Activated T-helper 1 cell treated with anti-CD3 and anti-CD28 coated beads, Interleukin-12 subunit alpha, Interleukin-12 subunit beta, Interleukin-2, Interleukin-4 antibody, amounts not matched to agents 30 ng/mL and 10 ng/mL and 1 ng/mL, durations not matched to agents 14 hours and 24 hours and 36 hours (primary cell): ENCODE measurements around the gene MCUR1. TPM values are rescaled to one million over a fixed set of nuclear protein-coding genes. Genes with fewer than 3 reads are reported as not detected.

Experiments
- DNase-seq: peaks from one replicate; pipeline ENCODE4 v3.0.0; 2021; ENCODE audit warnings: low spot score
- H3K27ac Mint-ChIP-seq: one replicate; pipeline ENCODE4 v1.8.0; 2021; ENCODE audit warnings: mild to moderate bottlenecking, mixed read lengths
- H3K27me3 Mint-ChIP-seq: one replicate; pipeline ENCODE4 v1.8.0; 2022; ENCODE audit warnings: mild to moderate bottlenecking, moderate library complexity, mixed read lengths; ENCODE audit not compliant: insufficient read depth
- H3K36me3 Mint-ChIP-seq: one replicate; pipeline ENCODE4 v1.8.0; 2021; ENCODE audit warnings: low read depth, mixed read lengths
- H3K4me1 Mint-ChIP-seq: one replicate; pipeline ENCODE4 v1.8.0; 2021; ENCODE audit warnings: low read depth, mixed read lengths
- H3K4me3 Mint-ChIP-seq: one replicate; pipeline ENCODE4 v1.8.0; 2021; ENCODE audit warnings: mild to moderate bottlenecking, moderate library complexity, mixed read lengths
- H3K9me3 Mint-ChIP-seq: one replicate; pipeline ENCODE4 v1.8.0; 2021; ENCODE audit warnings: mixed read lengths
- intact Hi-C: fragments of 100-400 bp; cut with micrococcal nuclease; formaldehyde crosslinking; loops from one replicate; pipeline ENCODE4 v1.15.1; 2024
- total RNA-seq: library from RNA; stranded (reverse); gene quantifications from 2 replicates; pipeline ENCODE4 v1.2.3, GENCODE V29; 2022

MCUR1 gene
- total RNA-seq, 1 donor from 2014 or later, result 37.8 TPM

GRCh38 chr6:13814938-13815575 is 700 bp upstream of the MCUR1 start:
- intact Hi-C loops, result loop anchor here (1.0 to 10.0 kb wide), 12 partner anchors 20 to 1430 kb away; partner anchors contain the start of genes CD83, JARID2, NOL7 and SIRT5
- Mint-ChIP-seq H3K27me3 (peaks cover 6% of the 10 kb centered on the region), H3K4me3 (peak overlapping the region; percentile 79), H3K9me3 (no peaks in the 10 kb centered on the region), H3K4me1 (peaks cover 38% of the 10 kb centered on the region), H3K27ac (peak overlapping the region; percentile 52), H3K36me3 (peaks cover 1% of the 10 kb centered on the region)
- DNase-seq, result no peak

GRCh38 chr6:13813621-13814175 is 659 bp downstream of the MCUR1 start:
- Mint-ChIP-seq H3K36me3 (peaks cover 1% of the 10 kb centered on the region), H3K4me1 (peaks cover 38% of the 10 kb centered on the region), H3K27me3 (no peaks in the 10 kb centered on the region), H3K4me3 (peak overlapping the region; percentile 85), H3K9me3 (no peaks in the 10 kb centered on the region), H3K27ac (peak overlapping the region; percentile 45)
- DNase-seq, result no peak
- intact Hi-C loops, result loop anchor here (1.0 to 10.0 kb wide), 12 partner anchors 18 to 1431 kb away; partner anchors contain the start of genes CD83, JARID2, NOL7 and SIRT5

DNA sequence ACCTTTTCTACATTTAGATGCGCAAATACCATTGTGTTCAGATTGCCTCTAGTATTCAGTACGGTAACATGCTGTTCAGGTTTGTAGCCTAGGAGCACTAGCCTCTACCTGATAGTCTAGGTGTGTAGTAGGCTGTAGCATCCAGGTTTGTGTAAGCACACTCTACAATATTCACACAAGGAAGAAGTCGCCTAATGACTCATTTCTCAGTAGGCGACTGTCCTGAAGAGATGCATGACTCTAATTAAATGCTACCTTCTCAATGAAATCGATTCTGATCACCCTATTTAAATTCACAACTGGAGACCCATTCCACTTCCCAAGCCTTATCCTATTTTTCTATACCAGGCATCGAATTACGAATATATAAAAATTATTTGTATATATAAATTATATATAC is 1.3 kb downstream of the MCUR1 start:
- Mint-ChIP-seq H3K4me3 (peak overlapping the region; percentile 85), H3K36me3 (peaks cover 4% of the 10 kb centered on the region), H3K27me3 (no peaks in the 10 kb centered on the region), H3K9me3 (no peaks in the 10 kb centered on the region), H3K4me1 (peaks cover 38% of the 10 kb centered on the region), H3K27ac (peak overlapping the region; percentile 45)
- intact Hi-C loops, result loop anchor here (5.0 to 10.0 kb wide), 5 partner anchors 59 to 1432 kb away; partner anchors contain the start of genes CD83, JARID2 and TBC1D7
- no peak for DNase-seq

DNA sequence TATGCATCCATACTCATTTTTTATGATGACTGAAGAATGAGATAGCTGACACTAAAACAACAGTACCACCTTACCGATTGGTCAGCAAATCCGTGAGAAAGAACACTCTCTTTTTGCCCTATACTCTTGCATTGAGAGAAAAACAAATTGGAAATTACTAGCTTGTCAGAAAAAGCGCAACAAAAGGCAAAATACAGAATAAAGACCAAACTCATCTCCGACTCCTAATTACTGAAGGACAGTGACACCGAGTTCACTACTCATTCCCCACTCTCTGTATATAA is 2.1 kb downstream of the MCUR1 start:
- H3K36me3 Mint-ChIP-seq, result peaks cover 4% of the 10 kb centered on the region

DNA sequence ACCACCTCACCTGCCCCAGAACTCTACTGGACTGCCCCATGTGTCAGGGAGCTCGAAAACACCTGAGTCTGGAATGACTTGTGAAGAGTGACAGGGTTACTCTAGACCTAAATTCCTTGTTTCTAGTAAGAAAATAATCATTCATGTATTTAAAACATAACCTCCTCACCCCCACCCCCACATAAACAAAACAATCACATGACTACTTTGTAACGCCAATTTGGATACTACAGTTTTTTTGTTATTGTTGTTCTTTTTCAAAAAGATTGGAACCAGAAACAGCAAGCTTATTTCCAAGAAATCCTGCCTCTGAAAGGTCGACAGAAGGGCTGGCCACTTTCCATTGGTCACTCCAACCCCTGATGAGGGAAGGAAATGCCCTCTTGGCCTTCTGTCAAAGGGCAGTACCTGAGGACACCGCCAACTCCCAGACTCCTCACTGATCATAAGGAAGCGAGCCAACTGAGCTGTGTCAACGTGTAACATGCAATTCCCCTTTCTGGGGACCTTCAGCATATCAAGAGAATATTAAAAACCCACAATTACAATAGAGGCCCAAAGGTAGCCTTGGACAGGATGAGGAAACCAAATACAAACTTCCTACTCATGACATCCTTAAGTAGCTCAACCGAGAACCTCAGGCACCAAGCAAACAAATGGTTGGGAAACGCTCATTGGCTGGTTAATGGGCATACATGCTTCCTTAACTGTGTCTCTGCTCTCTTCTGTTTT is 2.6 kb downstream of the MCUR1 start:
- H3K4me1 Mint-ChIP-seq, result peaks cover 38% of the 10 kb centered on the region

More for the DNA sequence above, 2.1 kb downstream of the MCUR1 start:
- no peak for DNase-seq
- Mint-ChIP-seq H3K27ac (no peak overlapping the region), H3K4me1 (peaks cover 38% of the 10 kb centered on the region), H3K27me3 (no peaks in the 10 kb centered on the region), H3K9me3 (no peaks in the 10 kb centered on the region), H3K4me3 (no peak overlapping the region)
- intact Hi-C loops, result loop anchor here (5.0 to 10.0 kb wide), 5 partner anchors 60 to 1432 kb away; partner anchors contain the start of genes CD83, JARID2 and TBC1D7

DNA sequence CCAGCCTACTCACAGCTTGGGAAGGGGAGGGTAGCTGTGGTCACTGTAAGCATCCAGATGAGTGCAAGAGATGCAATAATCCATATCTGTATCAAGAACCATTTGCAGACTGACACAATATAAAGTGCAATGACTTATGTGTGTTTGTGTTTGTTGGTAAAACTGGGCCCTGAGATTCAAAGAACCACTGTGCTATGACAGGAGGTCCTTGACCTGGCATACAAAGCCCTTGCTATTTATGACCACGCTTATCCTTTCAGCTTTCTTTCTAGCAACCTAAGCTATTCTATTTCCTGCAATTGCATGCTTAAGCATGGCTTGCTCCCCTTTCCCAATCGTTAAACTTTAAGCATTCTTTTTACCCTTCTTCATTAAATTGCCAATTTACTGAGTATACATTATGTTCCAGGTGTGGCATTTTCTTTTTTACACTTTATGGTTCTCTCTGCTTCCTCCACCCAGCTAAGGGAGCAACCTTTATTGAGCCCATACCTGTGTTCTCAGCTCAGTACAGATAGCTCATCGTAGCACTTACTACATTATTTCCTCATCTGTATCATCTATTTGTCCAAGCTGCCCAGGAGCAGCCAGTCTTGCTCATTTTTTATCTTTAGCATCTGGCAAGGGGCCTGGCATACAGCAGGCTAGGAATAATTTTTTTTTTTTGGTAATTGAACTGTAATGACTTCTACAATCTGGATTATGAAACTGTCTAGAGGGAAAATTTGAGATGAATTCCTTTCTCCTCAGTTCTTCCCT is 3.5 kb downstream of the MCUR1 start:
- H3K9me3 Mint-ChIP-seq, result no peaks in the 10 kb centered on the region
- H3K27me3 Mint-ChIP-seq, result no peaks in the 10 kb centered on the region
- H3K27ac Mint-ChIP-seq, result no peak overlapping the region
- H3K36me3 Mint-ChIP-seq, result peaks cover 4% of the 10 kb centered on the region
- intact Hi-C loops, result loop anchor here (5.0 to 10.0 kb wide), 5 partner anchors 61 to 1434 kb away; partner anchors contain the start of genes CD83, JARID2 and TBC1D7
- H3K4me1 Mint-ChIP-seq, result peaks cover 38% of the 10 kb centered on the region
- no peak for DNase-seq
- no peak overlapping the region for H3K4me3 Mint-ChIP-seq

More for the DNA sequence above, 2.6 kb downstream of the MCUR1 start:
- Mint-ChIP-seq H3K27ac (no peak overlapping the region), H3K27me3 (no peaks in the 10 kb centered on the region), H3K4me3 (no peak overlapping the region), H3K9me3 (no peaks in the 10 kb centered on the region), H3K36me3 (peaks cover 4% of the 10 kb centered on the region)
- intact Hi-C loops, result loop anchor here (5.0 to 10.0 kb wide), 5 partner anchors 61 to 1433 kb away; partner anchors contain the start of genes CD83, JARID2 and TBC1D7
- no peak for DNase-seq

DNA sequence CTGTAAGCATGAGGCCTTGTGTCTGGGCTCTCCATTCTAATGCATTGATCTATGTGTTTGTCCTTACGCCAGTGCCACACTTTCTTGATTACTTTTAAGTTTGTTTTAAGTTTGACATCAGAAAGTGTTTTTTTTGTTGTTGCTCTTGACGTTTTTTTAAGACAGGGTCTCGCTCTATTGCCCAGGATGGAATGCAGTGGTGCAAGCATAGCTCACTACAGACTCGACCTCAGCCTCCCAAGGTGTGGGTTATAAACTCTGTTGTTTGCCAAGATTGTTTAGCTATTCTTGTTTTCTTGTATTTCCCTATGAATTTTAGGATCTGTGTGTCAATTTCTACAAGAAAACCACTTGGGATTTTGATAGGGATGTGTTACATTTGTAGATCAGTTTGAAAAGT is 5.6 kb downstream of the MCUR1 start:
- no peaks in the 10 kb centered on the region for H3K9me3 Mint-ChIP-seq
- H3K4me3 Mint-ChIP-seq, result no peak overlapping the region
- peaks cover 32% of the 10 kb centered on the region for H3K4me1 Mint-ChIP-seq
- intact Hi-C loops, result no loop called here
- H3K27ac Mint-ChIP-seq, result no peak overlapping the region
- peaks cover 9% of the 10 kb centered on the region for H3K36me3 Mint-ChIP-seq
- no peaks in the 10 kb centered on the region for H3K27me3 Mint-ChIP-seq
- no peak for DNase-seq

DNA sequence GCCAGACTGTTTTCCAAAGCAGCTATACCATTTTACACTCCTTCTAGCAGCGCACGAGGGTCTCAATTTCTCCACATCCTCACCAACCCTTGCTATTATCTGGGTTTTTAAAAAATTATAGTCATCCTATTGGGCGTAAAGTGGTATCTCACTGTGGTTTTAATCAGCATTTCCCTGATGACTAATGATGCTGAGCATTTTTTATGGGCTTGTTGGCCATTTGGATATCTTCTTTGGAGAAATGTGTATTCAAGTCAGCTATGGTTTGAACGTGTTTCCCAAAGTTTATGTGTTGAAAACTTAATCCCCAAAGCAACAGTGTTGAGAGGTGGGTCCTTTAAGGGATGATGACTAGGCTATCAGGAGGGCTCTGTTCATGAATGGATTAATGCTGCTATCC is 6.7 kb downstream of the MCUR1 start:
- intact Hi-C loops, result no loop called here
- Mint-ChIP-seq H3K27me3 (no peaks in the 10 kb centered on the region), H3K4me3 (no peak overlapping the region), H3K9me3 (no peaks in the 10 kb centered on the region), H3K4me1 (peaks cover 23% of the 10 kb centered on the region), H3K27ac (no peak overlapping the region), H3K36me3 (peaks cover 12% of the 10 kb centered on the region)
- no peak for DNase-seq

GRCh38 chr6:13803581-13803980 is 10.8 kb downstream of the MCUR1 start:
- H3K9me3 Mint-ChIP-seq, result no peaks in the 10 kb centered on the region
- H3K4me3 Mint-ChIP-seq, result no peak overlapping the region
- H3K27ac Mint-ChIP-seq, result no peak overlapping the region
- intact Hi-C loops, result no loop called here
- H3K27me3 Mint-ChIP-seq, result no peaks in the 10 kb centered on the region
- DNase-seq, result no peak
- H3K4me1 Mint-ChIP-seq, result no peaks in the 10 kb centered on the region
- H3K36me3 Mint-ChIP-seq, result peaks cover 24% of the 10 kb centered on the region

DNA sequence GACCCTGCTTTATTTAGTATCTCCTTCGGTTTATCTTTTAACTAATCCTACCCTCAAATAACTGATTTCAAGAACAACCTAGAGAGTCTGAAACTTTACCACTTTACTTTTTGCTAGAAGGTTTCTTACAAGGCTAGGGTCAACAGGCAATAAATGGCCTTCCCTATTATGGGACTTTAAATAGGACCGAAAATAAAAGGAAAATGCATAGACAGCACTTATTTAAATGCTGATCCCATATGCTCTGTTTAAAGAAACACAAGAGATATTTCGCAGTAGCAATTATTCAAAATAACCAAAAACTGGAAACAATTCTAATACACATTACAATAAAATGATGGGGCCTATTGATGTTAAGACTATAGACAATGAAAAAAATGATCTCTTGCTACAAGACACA is 13.7 kb downstream of the MCUR1 start:
- intact Hi-C loops, result no loop called here
- H3K9me3 Mint-ChIP-seq, result no peaks in the 10 kb centered on the region
- no peaks in the 10 kb centered on the region for H3K27me3 Mint-ChIP-seq
- peaks cover 2% of the 10 kb centered on the region for H3K4me1 Mint-ChIP-seq
- H3K36me3 Mint-ChIP-seq, result peaks cover 23% of the 10 kb centered on the region
- H3K27ac Mint-ChIP-seq, result no peak overlapping the region
- no peak overlapping the region for H3K4me3 Mint-ChIP-seq
- DNase-seq, result no peak

GRCh38 chr6:13796781-13797180 is 17.6 kb downstream of the MCUR1 start:
- Mint-ChIP-seq H3K4me1 (peaks cover 21% of the 10 kb centered on the region), H3K27me3 (no peaks in the 10 kb centered on the region), H3K36me3 (peaks cover 27% of the 10 kb centered on the region), H3K9me3 (no peaks in the 10 kb centered on the region), H3K27ac (no peak overlapping the region), H3K4me3 (no peak overlapping the region)
- intact Hi-C loops, result no loop called here
- DNase-seq, result no peak

DNA sequence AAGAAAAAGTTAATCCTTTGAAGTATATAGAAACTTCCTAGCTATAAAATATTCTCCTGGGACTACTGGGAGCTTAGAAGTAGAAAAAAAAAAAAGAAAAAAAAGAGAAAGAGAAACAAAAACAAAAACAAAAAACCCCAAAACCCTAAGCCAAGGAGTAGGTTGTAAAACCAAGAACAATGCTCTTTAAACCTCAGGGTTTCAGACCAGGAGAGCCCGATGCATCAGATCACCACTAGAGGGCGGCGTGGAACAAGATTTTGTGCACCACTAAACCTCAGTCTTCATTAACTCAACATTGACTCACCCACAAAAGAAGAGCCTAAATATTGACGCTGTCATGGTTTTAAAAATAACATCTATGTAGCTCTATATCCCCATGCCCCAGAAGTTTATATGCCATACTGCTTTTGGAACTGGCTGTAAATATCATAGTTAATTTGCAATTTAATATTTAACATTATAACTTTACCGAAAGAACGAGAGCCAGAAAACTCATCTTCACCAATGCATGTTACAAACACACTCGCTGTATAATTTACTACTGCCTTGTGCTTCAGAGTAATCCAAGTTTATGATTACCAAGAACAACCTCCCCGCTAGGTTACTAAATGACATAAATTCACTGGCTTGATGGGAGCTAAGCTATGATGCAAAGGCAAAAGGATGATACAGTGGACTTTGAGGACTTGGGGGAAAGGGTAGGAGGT is 19.2 kb downstream of the MCUR1 start:
- Mint-ChIP-seq H3K27me3 (no peaks in the 10 kb centered on the region), H3K4me3 (peak overlapping the region; percentile 5), H3K36me3 (peaks cover 18% of the 10 kb centered on the region), H3K27ac (peak overlapping the region; percentile 40), H3K9me3 (no peaks in the 10 kb centered on the region), H3K4me1 (peaks cover 21% of the 10 kb centered on the region)
- DNase-seq, result peak; percentile 75
- intact Hi-C loops, result loop anchor here (1.0 to 2.0 kb wide), 10 partner anchors 8 to 350 kb away; partner anchors contain the start of genes MCUR1 and NOL7
